Choroid plexus epithelial cell (primary cell): ENCODE measurements around the gene TANC1.
A peak's percentile ranks its signal among the peaks of the same experiment; 100 is the strongest.

Source experiments
- DNase-seq: peaks from one replicate; pipeline ENCODE4 v3.0.0-alpha.2; 2010; ENCODE audit warnings: low read depth
- H3K4me3 ChIP-seq: 2 replicates; pipeline ENCODE4 v1.5.1; 2011; ENCODE audit warnings: low read depth, mild to moderate bottlenecking, control low read depth, low read length, moderate library complexity
- CTCF ChIP-seq: conservative IDR thresholded peaks from 2 replicates; pipeline ENCODE4 v1.5.1; 2011; ENCODE audit warnings: low read depth, mild to moderate bottlenecking, control low read depth, inconsistent platforms, low read length, moderate library complexity

TANC1 gene

GRCh38 chr2:158940356-158940755 is 28.1 kb upstream of the TANC1 start:
- no peak overlapping the region for H3K4me3 ChIP-seq
- TF ChIP-seq CTCF, result no peak
- no peak for DNase-seq

GRCh38 chr2:158943973-158944372 is 24.5 kb upstream of the TANC1 start:
- TF ChIP-seq CTCF, result no peak
- no peak for DNase-seq
- H3K4me3 ChIP-seq, result no peak overlapping the region

GRCh38 chr2:158948964-158949699 is 19.3 kb upstream of the TANC1 start:
- TF ChIP-seq CTCF, result no peak
- no peak for DNase-seq
- no peak overlapping the region for H3K4me3 ChIP-seq

- no peak overlapping the region for H3K4me3 ChIP-seq
- TF ChIP-seq CTCF, result no peak
- DNase-seq, result peak; percentile 84
Observed at GRCh38 chr2:158953454-158953853, 15.0 kb upstream of the TANC1 start.

GRCh38 chr2:158953926-158954763 is 14.3 kb upstream of the TANC1 start:
- no peak overlapping the region for H3K4me3 ChIP-seq
- no peak for TF ChIP-seq CTCF
- DNase-seq, result peak; percentile 95

GRCh38 chr2:158955842-158956365 is 12.5 kb upstream of the TANC1 start:
- TF ChIP-seq CTCF, result no peak
- DNase-seq, result no peak
- H3K4me3 ChIP-seq, result no peak overlapping the region
